Measurements from ENCODE around the gene DDX50. TPM values are rescaled to one million over a fixed set of nuclear protein-coding genes. Genes with fewer than 3 reads are reported as not detected.

DDX50 gene
- total RNA-seq, 2 experiments from 2014 or later = 46.6 to 48.3 TPM

Other genes starting within 250 kb of the DDX50 start
- 100 to 1,000 TPM in 1 of 2 experiments, 10 to 100 TPM in 1; 86.7 to 107 TPM for gene CCAR1, start 180.1 kb upstream of the DDX50 start, total RNA-seq
- under 1 TPM; 0.29 to 0.33 TPM for gene STOX1, start 73.8 kb upstream of the DDX50 start, total RNA-seq
- gene DDX21, start 54.9 kb downstream of the DDX50 start, total RNA-seq = 100 to 1,000 TPM in 1 of 2 experiments, 10 to 100 TPM in 1; 80.4 to 143 TPM
- gene KIFBP, start 87.5 kb downstream of the DDX50 start, total RNA-seq = 10 to 100 TPM; 16.0 to 23.1 TPM
- 100 to 1,000 TPM; 366 to 616 TPM for gene SRGN, start 186.8 kb downstream of the DDX50 start, total RNA-seq
- 10 to 100 TPM; 53.6 to 58.1 TPM for gene VPS26A, start 222.9 kb downstream of the DDX50 start, total RNA-seq

All from activated CD8-positive, alpha-beta memory T cell treated with anti-CD3 and anti-CD28 coated beads, Interleukin-2, amount 10 ng/mL, durations not matched to agents 7 days and 5 days (primary cell).